A673 (cell line): ENCODE results near the gene AP3S2.

Experiments used
- EZH2 ChIP-seq: fragments of 200-600 bp; sonication (generic); IDR thresholded peaks from 2 replicates; pipeline ENCODE4 v1.6.1; 2017; ENCODE audit warnings: borderline replicate concordance, low read depth, mild to moderate bottlenecking, mixed read lengths, antibody characterized with exemption, low read length; ENCODE audit not compliant: poor library complexity, severe bottlenecking
- TF ChIP-seq, protein P1 (sequence below): fragments of 300-800, 200-600 bp; sonication (generic); conservative IDR thresholded peaks from 2 replicates; pipeline ENCODE4 v1.5.1; 2017; ENCODE audit warnings: low read depth, mild to moderate bottlenecking, antibody characterized with exemption, low read length, moderate library complexity, mixed read lengths

GRCh38 chr15:89814112-89814742, 79.6 kb downstream of the AP3S2 start:
- TF ChIP-seq, protein P1, sequence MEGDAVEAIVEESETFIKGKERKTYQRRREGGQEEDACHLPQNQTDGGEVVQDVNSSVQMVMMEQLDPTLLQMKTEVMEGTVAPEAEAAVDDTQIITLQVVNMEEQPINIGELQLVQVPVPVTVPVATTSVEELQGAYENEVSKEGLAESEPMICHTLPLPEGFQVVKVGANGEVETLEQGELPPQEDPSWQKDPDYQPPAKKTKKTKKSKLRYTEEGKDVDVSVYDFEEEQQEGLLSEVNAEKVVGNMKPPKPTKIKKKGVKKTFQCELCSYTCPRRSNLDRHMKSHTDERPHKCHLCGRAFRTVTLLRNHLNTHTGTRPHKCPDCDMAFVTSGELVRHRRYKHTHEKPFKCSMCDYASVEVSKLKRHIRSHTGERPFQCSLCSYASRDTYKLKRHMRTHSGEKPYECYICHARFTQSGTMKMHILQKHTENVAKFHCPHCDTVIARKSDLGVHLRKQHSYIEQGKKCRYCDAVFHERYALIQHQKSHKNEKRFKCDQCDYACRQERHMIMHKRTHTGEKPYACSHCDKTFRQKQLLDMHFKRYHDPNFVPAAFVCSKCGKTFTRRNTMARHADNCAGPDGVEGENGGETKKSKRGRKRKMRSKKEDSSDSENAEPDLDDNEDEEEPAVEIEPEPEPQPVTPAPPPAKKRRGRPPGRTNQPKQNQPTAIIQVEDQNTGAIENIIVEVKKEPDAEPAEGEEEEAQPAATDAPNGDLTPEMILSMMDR: no peak
- no peak for TF ChIP-seq EZH2
